ENCODE results near the gene MARCHF3. TPM values are rescaled to one million over a fixed set of nuclear protein-coding genes. Genes with fewer than 3 reads are reported as not detected.
"Not testable (repeated sequence)": the region's sequence is repeated elsewhere in the genome, so short reads cannot be mapped to it uniquely, and the experiment has no call there.

The MARCHF3 gene
- total RNA-seq, 2 donors from 2014 or later = 10.4 to 34.1 TPM

- Histone ChIP-seq H3K27ac (no peak overlapping the region), H3K4me3 (no peak overlapping the region), H3K36me3 (no peaks in the 10 kb centered on the region), H3K27me3 (replicated peaks; ENCODE audit: insufficient read depth) (no peaks in the 10 kb centered on the region), H3K4me1 (ENCODE audit: control insufficient read depth in 1 of 2, low read depth in 2 of 2) (peaks cover 8 to 44% of the 10 kb centered on the region in 2 donors), H3K9me3 (no peaks in the 10 kb centered on the region)
- TF ChIP-seq, protein P1, sequence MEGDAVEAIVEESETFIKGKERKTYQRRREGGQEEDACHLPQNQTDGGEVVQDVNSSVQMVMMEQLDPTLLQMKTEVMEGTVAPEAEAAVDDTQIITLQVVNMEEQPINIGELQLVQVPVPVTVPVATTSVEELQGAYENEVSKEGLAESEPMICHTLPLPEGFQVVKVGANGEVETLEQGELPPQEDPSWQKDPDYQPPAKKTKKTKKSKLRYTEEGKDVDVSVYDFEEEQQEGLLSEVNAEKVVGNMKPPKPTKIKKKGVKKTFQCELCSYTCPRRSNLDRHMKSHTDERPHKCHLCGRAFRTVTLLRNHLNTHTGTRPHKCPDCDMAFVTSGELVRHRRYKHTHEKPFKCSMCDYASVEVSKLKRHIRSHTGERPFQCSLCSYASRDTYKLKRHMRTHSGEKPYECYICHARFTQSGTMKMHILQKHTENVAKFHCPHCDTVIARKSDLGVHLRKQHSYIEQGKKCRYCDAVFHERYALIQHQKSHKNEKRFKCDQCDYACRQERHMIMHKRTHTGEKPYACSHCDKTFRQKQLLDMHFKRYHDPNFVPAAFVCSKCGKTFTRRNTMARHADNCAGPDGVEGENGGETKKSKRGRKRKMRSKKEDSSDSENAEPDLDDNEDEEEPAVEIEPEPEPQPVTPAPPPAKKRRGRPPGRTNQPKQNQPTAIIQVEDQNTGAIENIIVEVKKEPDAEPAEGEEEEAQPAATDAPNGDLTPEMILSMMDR (IDR thresholded peaks at IDR 0.05) = no peak
- ATAC-seq (ENCODE audit: insufficient number of reproducible peaks, low FRiP score, low read depth) = no peak
- DNase-seq (ENCODE audit: low spot score) = no peak
Measured at GRCh38 chr5:126847456-126847820, 182.9 kb downstream of the MARCHF3 start.

GRCh38 chr5:126846744-126847455, 183.5 kb downstream of the MARCHF3 start:
- no peak for DNase-seq (ENCODE audit: low spot score)
- Histone ChIP-seq H3K27me3 (replicated peaks; ENCODE audit: insufficient read depth) (no peaks in the 10 kb centered on the region), H3K4me3 (peak overlapping the region; percentile 3), H3K4me1 (ENCODE audit: control insufficient read depth in 1 of 2, low read depth in 2 of 2) (peaks cover 6 to 38% of the 10 kb centered on the region in 2 donors), H3K36me3 (no peaks in the 10 kb centered on the region), H3K27ac (no peak overlapping the region), H3K9me3 (no peaks in the 10 kb centered on the region)
- TF ChIP-seq, protein P1 (IDR thresholded peaks at IDR 0.05) = no peak
- ATAC-seq (ENCODE audit: insufficient number of reproducible peaks, low FRiP score, low read depth) = no peak

DNA sequence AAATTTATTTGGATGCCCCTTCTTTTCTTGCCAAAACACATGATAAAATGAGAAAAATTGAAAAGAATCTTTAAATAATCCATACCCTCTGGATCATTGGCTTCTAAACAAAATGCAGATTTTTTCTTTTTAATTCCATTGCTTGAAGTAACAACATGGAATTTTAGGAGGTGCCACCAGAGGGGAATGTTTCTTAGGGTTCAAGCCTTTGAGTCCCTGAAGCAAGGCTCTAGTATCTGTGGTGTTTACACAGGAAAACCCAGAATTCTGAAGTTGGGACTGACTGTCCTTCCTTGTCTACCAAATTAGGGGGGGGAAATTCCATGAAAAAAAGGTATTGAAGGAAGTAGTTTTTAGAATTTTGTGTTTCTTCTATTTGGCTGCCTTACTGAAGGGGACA, 184.0 kb downstream of the MARCHF3 start:
- no peak overlapping the region for H3K27ac ChIP-seq
- TF ChIP-seq, protein P1 (IDR thresholded peaks at IDR 0.05) = no peak

DNA sequence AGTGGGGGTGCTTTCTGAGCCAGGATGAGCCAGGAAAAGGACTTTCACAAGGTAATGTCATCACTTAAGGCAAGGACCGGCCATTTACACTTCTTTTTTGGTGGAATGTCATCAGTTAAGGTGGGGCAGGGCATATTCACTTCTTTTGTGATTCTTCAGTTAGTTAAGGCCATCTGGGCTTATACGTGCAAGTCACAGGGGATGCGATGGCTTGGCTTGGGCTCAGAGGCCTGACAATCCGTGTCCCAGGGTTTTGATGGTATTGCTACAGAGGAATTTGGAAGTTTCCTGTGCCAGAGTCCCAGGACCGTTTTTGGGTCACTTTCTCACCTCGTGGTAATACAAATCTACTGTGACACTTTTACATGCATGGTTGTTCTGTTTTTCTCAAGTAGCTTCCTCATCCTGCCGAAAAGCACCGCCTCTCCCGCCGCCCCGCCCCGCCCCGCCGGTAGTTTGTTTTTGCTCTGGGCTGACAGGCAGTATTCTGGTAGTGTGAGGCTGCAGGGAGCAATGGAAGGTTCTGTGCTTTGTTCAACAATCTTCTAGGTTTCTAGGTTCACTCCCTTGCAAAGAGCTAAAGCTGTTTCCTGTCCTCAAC, 184.8 kb downstream of the MARCHF3 start:
- not testable (repeated sequence) for H3K27ac ChIP-seq; ATAC-seq (ENCODE audit: insufficient number of reproducible peaks, low FRiP score, low read depth); H3K36me3 ChIP-seq; H3K9me3 ChIP-seq; H3K27me3 ChIP-seq (replicated peaks; ENCODE audit: insufficient read depth); DNase-seq (ENCODE audit: low spot score)
- Histone ChIP-seq H3K4me3 (peak overlapping the region; percentile 40), H3K4me1 (ENCODE audit: control insufficient read depth in 1 of 2, low read depth in 2 of 2) (peaks cover 3 to 30% of the 10 kb centered on the region in 2 donors)

More for the DNA sequence above, 184.0 kb downstream of the MARCHF3 start:
- peak overlapping the region; percentile 3 for H3K4me3 ChIP-seq
- ATAC-seq (ENCODE audit: insufficient number of reproducible peaks, low FRiP score, low read depth) = no peak
- H3K9me3 ChIP-seq = no peaks in the 10 kb centered on the region
- no peaks in the 10 kb centered on the region for H3K27me3 ChIP-seq (replicated peaks; ENCODE audit: insufficient read depth)
- DNase-seq (ENCODE audit: low spot score) = no peak
- peaks cover 3 to 33% of the 10 kb centered on the region in 2 donors for H3K4me1 ChIP-seq (ENCODE audit: control insufficient read depth in 1 of 2, low read depth in 2 of 2)
- H3K36me3 ChIP-seq = no peaks in the 10 kb centered on the region

DNA sequence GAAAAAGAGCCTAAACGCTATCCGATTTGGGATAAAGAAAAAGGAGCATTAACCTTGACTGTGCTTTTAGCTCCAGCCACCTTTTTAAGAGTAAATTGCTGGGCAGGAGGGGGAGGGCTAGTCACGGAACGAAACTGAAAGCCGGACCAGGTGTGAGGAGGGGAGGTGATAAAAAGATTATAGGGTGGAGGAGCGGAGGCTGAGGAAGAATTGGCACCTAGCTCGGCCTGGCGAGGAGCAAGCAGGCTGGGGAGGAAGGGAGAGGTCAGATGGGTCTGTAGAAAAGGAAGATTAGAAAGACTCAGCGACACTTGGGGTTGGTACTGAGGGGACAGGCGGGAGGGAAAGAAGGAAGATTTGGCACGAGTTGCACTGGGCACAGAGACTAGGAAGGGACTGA, 187.0 kb downstream of the MARCHF3 start:
- H3K27ac ChIP-seq; H3K36me3 ChIP-seq; H3K4me3 ChIP-seq; H3K9me3 ChIP-seq; DNase-seq (ENCODE audit: low spot score); H3K27me3 ChIP-seq (replicated peaks; ENCODE audit: insufficient read depth); ATAC-seq (ENCODE audit: insufficient number of reproducible peaks, low FRiP score, low read depth): not testable (repeated sequence)
- H3K4me1 ChIP-seq (ENCODE audit: control insufficient read depth in 1 of 2, low read depth in 2 of 2) = peaks cover 3 to 26% of the 10 kb centered on the region in 2 donors

GRCh38 chr5:126839407-126839806, 191.0 kb downstream of the MARCHF3 start:
- not testable (repeated sequence) for H3K4me3 ChIP-seq; H3K27me3 ChIP-seq (replicated peaks; ENCODE audit: insufficient read depth); H3K27ac ChIP-seq; H3K4me1 ChIP-seq (ENCODE audit: control insufficient read depth in 1 of 2, low read depth in 2 of 2); ATAC-seq (ENCODE audit: insufficient number of reproducible peaks, low FRiP score, low read depth); DNase-seq (ENCODE audit: low spot score); H3K9me3 ChIP-seq; H3K36me3 ChIP-seq
